ENCODE results near the gene KDM5B. TPM values are rescaled to one million over a fixed set of nuclear protein-coding genes. Genes with fewer than 3 reads are reported as not detected.

The KDM5B gene
- total and polyA plus RNA-seq, 2 of the 8 experiments (the other 6 are each of a cell fraction or from before 2014, with no cell fraction given): 73.3 to 210 TPM

DNA sequence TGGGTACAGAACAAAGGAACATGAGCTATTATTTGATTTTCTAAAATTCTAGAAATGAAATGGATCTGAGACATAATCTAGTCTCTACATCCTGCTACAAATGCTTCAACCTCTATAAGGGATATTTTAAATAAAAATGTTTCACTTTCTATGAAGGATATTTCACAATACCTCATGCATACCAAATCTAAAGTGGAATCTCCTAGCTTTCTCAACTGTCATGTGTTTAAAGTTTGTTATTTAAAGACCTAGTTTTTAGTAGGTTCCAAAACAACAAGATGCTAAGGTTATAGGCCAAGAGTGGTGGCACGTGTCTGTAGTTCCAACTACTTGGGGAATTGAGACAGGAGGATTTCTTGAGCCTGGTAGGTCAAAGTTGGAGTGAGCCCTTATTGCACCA, 47.6 kb downstream of the KDM5B start (continued):
- no peak for TF ChIP-seq CHD2 (IDR thresholded peaks at IDR 0.05; ENCODE audit: low read length)

Data from H1 (cell line).